Choroid plexus epithelial cell (primary cell): ENCODE data around the gene CCHCR1.

ENCODE experiments used
- DNase-seq: peaks from one replicate; pipeline ENCODE4 v3.0.0-alpha.2; 2010; ENCODE audit warnings: low read depth
- H3K4me3 ChIP-seq: 2 replicates; pipeline ENCODE4 v1.5.1; 2011; ENCODE audit warnings: low read depth, mild to moderate bottlenecking, control low read depth, low read length, moderate library complexity
- CTCF ChIP-seq: conservative IDR thresholded peaks from 2 replicates; pipeline ENCODE4 v1.5.1; 2011; ENCODE audit warnings: low read depth, mild to moderate bottlenecking, control low read depth, inconsistent platforms, low read length, moderate library complexity

CCHCR1 gene

DNA sequence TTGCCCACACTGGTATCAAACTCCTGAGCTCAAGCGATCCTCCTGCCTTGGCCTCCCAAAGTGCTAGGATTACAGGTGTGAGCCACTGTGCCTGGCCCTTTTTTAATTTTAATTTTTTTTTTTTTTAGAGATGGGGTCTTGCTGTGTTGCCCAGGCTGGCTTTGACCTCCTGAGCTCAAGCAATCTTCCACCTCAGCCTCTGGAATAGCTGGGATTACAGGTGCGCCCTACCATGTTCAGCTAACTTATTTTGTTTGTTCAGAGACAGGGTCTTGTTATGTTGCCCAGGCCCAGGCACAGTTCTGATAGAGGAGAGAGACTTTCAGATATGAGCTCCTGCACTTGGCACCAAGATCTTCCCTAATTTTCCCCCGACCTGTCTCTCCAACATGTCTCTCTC is 26.9 kb downstream of the CCHCR1 start:
- TF ChIP-seq CTCF = no peak
- no peak overlapping the region for H3K4me3 ChIP-seq
- no peak for DNase-seq

- no peak for DNase-seq
- no peak for TF ChIP-seq CTCF
- no peak overlapping the region for H3K4me3 ChIP-seq
Observed at GRCh38 chr6:31129130-31129529, 28.5 kb downstream of the CCHCR1 start.

GRCh38 chr6:31128093-31128676 is 29.4 kb downstream of the CCHCR1 start:
- TF ChIP-seq CTCF = peak; percentile 89
- H3K4me3 ChIP-seq = no peak overlapping the region
- peak; percentile 54 for DNase-seq

GRCh38 chr6:31126396-31127175 is 31.0 kb downstream of the CCHCR1 start:
- DNase-seq = no peak
- no peak overlapping the region for H3K4me3 ChIP-seq
- no peak for TF ChIP-seq CTCF

DNA sequence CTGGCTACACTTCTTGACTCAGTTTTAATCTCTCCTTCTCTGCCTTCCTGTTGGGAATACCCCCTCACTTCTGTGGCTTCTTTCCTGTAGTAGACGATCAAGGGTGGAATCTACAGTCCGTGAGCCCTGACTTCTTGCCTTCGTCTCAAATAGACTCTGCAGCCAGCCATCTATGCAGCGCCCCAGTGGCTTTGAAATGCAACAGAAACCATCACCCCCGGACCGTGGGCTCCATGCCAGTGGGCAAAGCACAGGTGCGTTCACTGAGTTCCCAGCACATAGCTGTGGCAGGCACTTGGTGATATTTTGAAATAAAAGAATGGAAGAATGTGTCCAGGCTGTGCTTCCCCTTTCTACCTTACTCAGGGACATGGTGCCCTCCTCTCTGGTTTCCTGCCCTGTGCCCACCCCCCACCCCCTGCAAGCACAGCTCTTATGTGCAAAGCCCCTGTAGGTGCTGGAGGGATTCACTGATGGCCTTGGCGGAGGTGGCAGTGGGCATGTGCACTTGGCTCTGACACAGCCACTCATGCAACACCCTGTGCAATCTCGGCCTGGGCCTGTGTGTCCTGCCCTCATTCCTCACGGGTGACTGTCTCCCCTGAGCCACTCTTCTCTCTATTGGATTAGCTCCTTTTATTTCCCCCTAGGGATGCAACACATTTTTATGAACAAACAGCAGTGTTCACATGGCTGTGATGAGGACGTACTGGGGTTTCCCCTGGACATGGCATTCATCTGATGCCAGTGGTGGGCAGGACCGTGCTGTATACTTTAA is 31.8 kb downstream of the CCHCR1 start:
- DNase-seq = peak; percentile 19
- TF ChIP-seq CTCF = no peak

GRCh38 chr6:31125162-31125561 is 32.4 kb downstream of the CCHCR1 start:
- peak; percentile 39 for DNase-seq
- no peak overlapping the region for H3K4me3 ChIP-seq
- TF ChIP-seq CTCF = no peak

More for the DNA sequence above, 31.8 kb downstream of the CCHCR1 start:
- no peak overlapping the region for H3K4me3 ChIP-seq
